Ishikawa (cell line): ENCODE data around the gene DNER.

Experiments used
- CEBPB ChIP-seq: IDR thresholded peaks from 2 replicates; pipeline ENCODE4 v1.6.1; 2012
- EGR1 ChIP-seq: IDR thresholded peaks from 2 replicates; pipeline ENCODE4 v1.6.1; 2012
- EP300 ChIP-seq: IDR thresholded peaks from 2 replicates; pipeline ENCODE4 v1.6.1; 2012; ENCODE audit warnings: borderline replicate concordance
- FOXM1 ChIP-seq: IDR thresholded peaks from 2 replicates; pipeline ENCODE4 v1.6.1; 2012; ENCODE audit warnings: low read depth, borderline replicate concordance
- NFIC ChIP-seq: IDR thresholded peaks from 2 replicates; pipeline ENCODE4 v1.6.1; 2012
- RAD21 ChIP-seq: IDR thresholded peaks from 2 replicates; pipeline ENCODE4 v1.6.1; 2012; ENCODE audit warnings: low read depth
- TAF1 ChIP-seq: IDR thresholded peaks from 2 replicates; pipeline ENCODE4 v1.6.1; 2012; ENCODE audit warnings: low read depth, mild to moderate bottlenecking
- TEAD4 ChIP-seq: IDR thresholded peaks from 2 replicates; pipeline ENCODE4 v1.6.1; 2012
- YY1 ChIP-seq: IDR thresholded peaks from 2 replicates; pipeline ENCODE4 v1.6.1; 2012; ENCODE audit warnings: low read depth
- TF ChIP-seq, protein P1 (sequence below): IDR thresholded peaks from 2 replicates; pipeline ENCODE4 v1.6.1; 2012; ENCODE audit warnings: low read depth, mild to moderate bottlenecking
- TF ChIP-seq, protein P2 (sequence below): IDR thresholded peaks from 2 replicates; pipeline ENCODE4 v1.6.1; 2012

DNA sequence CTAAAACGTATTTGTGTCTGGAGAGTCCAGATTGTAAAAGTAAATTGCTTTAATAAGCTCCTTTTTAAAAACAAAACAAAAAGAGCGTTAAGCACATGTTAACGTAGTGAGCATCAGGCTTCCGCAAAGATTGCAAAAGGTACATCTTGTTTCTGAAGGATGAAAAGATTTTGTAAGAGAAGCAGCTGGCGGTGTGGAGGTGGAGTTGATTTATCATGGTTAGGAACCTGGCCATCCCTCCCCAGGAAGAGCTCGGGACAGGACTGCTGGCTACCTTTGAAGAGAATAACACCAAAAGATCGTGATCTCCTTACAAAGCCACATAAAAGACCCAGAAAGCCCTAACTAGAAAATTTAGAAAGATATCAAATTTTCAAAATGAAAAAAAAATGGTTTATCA is 132.2 kb downstream of the DNER start:
- TF ChIP-seq TAF1, result no peak
- no peak for TF ChIP-seq EP300
- no peak for TF ChIP-seq FOXM1
- TF ChIP-seq, protein P1, sequence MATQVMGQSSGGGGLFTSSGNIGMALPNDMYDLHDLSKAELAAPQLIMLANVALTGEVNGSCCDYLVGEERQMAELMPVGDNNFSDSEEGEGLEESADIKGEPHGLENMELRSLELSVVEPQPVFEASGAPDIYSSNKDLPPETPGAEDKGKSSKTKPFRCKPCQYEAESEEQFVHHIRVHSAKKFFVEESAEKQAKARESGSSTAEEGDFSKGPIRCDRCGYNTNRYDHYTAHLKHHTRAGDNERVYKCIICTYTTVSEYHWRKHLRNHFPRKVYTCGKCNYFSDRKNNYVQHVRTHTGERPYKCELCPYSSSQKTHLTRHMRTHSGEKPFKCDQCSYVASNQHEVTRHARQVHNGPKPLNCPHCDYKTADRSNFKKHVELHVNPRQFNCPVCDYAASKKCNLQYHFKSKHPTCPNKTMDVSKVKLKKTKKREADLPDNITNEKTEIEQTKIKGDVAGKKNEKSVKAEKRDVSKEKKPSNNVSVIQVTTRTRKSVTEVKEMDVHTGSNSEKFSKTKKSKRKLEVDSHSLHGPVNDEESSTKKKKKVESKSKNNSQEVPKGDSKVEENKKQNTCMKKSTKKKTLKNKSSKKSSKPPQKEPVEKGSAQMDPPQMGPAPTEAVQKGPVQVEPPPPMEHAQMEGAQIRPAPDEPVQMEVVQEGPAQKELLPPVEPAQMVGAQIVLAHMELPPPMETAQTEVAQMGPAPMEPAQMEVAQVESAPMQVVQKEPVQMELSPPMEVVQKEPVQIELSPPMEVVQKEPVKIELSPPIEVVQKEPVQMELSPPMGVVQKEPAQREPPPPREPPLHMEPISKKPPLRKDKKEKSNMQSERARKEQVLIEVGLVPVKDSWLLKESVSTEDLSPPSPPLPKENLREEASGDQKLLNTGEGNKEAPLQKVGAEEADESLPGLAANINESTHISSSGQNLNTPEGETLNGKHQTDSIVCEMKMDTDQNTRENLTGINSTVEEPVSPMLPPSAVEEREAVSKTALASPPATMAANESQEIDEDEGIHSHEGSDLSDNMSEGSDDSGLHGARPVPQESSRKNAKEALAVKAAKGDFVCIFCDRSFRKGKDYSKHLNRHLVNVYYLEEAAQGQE, result no peak
- TF ChIP-seq TEAD4, result no peak
- TF ChIP-seq CEBPB, result no peak
- no peak for TF ChIP-seq YY1
- TF ChIP-seq, protein P2, sequence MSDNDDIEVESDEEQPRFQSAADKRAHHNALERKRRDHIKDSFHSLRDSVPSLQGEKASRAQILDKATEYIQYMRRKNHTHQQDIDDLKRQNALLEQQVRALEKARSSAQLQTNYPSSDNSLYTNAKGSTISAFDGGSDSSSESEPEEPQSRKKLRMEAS, result no peak
- TF ChIP-seq RAD21, result no peak
- no peak for TF ChIP-seq EGR1
- no peak for TF ChIP-seq NFIC
